Embryonic facial prominence (tissue), 1 donor: ENCODE results near the gene ZCWPW2.

Source experiments
- DNase-seq: peaks from one replicate; pipeline ENCODE4 v3.0.0-alpha.2; 2016; ENCODE audit errors: extremely low spot score

Gene ZCWPW2

DNA sequence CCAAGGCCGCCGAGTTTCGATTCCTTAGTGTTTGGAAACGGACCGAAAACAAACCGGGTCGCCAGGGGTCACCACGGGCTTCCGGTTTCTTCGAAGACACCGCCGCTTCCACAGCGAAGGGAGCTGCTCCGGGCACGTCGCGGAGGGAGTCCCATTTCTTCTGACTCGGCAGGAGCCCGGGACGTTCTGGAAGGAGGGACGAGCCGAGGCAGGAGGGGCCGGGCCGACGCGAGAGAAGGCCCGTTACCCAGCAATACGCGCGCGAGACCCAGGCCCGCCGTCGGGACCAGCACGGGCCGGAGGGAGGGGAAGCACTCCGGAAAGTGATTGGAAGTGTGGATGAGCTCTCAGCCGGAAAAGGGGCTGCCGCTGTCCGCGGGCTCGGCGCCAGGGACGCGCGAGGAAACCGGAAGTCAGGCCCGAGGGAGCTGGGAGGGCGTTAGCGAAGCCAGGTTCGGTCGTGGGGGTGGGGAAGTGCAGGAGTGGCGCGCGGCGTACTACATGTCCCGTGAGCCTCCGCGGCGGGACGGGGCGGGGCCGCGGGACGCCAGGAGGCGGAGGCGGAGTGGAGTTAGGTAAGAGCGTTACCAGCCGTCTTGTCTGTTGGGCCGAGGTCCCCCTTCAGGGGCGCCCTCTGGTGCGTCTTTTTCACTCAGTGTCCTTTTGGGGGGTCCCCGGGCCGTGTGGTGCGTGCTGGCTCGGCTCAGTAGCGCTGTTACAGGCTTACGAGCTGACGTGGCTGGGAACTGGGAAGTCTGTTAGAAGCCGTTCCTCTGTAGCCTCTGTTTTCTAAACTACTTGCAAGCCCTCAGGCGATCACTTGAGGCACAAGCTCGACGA, at the start of gene ZCWPW2, which contains the start of gene AZI2:
Gene ZCWPW2, plus strand, starts transcription at position 93 of the 840 bp plus-strand sequence. CDS start 64,348 bp downstream, outside the sequence.
Gene AZI2, minus strand, starts transcription at position 196 of the 840 bp plus-strand sequence. CDS start 8,207 bp downstream, outside the sequence.
- DNase-seq = peak; percentile 96

DNA sequence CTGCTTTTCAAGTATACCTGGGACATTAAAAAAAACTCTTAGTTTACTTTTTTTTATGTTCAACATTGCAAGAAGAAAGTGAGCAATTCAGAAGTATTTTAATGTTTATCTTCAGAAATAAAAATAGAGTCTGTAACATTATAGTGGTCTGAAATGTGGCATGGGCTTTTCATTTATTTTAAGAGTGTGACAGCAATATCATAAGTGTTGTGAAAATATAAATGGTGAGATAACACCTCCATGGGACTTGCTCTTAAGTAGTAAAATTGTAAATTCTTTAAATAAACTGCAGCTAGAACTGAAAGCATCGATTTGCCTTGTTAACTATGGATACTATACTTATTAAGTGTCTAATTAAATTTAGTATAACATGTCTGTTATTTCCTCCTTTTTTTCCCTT, 48.8 kb upstream of the ZCWPW2 start:
- no peak for DNase-seq

GRCh38 chr3:28300345-28300962, 48.1 kb upstream of the ZCWPW2 start:
- no peak for DNase-seq

DNA sequence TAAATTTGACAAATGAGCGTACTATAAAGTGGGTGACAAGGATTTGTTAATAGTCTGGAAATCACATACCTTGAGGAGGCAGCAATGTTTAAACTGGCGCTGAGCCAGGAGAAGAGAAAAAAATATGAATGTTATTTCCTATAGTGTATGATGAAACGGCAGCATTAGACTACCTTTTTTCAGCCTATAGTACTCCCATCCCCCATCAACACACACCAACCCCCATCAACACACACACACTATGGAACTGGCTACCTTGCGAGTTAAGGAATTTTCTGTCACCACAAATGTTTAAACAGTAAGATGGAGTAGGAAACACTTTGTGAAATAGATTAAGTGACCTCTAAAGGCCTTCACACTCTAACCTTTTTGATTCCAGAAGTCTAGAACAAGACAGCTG, 46.8 kb upstream of the ZCWPW2 start:
- no peak for DNase-seq

DNA sequence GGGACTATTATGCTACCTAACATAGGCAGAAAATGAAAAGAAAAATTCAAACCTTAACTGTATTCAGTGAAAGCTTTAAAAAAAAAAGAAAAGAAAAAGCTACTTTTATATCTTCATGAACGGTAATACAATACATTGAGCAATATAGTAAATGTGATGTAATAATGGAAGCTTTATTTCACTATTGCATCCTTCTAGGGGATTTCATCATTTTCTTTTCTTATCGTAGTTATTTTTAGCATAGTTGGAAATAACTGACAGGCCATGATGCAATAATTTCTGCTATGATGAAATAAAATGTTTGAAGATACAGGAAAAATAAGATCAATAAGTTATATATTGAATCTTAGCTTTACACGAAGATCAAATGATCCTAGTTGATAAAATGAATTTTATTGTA, 40.3 kb upstream of the ZCWPW2 start:
- DNase-seq = no peak

DNA sequence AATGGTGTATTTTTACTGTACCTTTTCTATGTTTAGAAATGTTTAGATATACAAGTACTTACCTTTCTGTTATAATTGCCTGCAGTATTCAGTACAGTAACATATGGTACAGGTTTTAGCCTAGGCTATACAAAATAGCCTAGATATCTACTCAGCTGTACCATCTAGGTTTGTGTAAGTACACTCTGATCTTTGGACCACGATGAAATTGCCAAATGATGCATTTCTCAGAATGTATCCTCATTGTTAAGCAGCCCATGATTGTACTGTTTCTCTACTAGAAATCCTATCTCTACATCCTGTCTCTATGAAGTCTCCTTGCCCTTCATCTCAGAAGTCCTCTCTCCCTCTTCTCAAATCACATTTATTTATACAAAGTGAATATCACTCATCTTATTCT, 32.8 kb upstream of the ZCWPW2 start:
- DNase-seq = no peak

- no peak for DNase-seq
These were observed 32.3 kb upstream of the ZCWPW2 start for GRCh38 chr3:28316226-28316625.

- DNase-seq = no peak
These were observed 31.0 kb upstream of the ZCWPW2 start for GRCh38 chr3:28317438-28318022.

- DNase-seq = no peak
These were observed 27.5 kb upstream of the ZCWPW2 start for GRCh38 chr3:28320981-28321380.

- no peak for DNase-seq
These were observed 26.1 kb upstream of the ZCWPW2 start for GRCh38 chr3:28322464-28322863.

- no peak for DNase-seq
These were observed 22.0 kb upstream of the ZCWPW2 start for GRCh38 chr3:28326458-28326926.

DNA sequence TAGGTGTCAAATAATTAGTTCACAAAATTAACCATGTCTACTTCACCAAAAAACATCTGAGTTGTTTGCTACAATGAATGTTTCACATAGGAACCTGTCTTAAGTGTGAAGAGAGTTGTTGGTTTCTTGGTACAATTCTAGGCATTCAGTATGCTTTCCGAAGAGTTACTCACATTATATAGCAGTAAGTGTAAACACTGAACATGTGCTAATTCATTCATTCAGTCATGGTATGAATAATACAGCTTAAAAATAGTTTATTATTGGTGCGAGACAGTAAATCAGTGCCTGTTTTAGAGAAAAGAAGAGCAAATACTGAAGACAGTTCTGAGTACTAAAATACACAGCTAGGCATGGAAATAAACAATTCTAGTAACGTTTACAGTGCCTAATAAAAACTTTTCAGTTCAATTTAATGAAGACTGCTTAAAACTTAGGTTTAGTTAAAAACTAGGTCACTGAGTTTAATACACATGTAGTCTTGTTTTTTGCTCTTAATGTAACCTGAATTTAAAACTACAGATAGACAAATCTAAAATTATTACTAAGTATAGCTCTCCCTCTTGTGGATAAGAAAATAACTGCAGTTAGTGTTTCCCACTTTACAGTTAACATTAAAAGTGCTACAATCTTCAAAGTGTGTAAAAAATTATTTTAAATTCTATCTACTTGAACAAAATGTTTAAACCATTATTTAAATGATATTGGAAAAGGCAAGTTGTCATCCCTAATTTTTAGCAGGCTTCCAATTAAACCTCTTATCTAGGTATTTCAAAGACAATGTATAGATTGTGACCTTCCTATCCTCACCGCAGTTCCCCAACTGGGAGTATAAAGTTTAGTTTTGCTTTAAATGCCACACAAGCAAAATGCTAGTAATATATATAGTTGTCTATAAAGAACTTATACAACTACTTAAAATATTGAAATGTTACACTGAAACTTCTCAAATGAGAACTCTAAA, 20.1 kb upstream of the ZCWPW2 start:
- peak; percentile 48 for DNase-seq

DNA sequence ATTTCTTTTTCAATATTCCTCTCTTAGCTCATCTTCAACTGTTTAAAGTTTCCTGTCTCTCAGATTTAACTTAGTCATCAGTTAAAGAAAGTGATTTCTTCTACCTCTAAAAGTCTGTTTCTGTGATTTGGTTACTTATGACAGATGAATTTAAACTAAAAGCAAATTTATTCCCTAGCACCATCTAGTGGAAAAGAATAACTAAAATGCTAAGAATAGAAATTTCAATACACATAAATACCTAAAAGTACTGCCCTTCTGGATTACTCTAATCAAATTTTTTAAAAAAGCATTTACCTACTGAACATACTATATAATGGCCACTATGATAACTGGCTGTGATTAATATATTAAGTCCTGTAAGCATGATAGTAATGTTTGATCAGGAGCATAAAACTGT, 14.0 kb upstream of the ZCWPW2 start:
- no peak for DNase-seq

GRCh38 chr3:28335246-28335645, 13.3 kb upstream of the ZCWPW2 start:
- no peak for DNase-seq

GRCh38 chr3:28337230-28337629, 11.3 kb upstream of the ZCWPW2 start:
- no peak for DNase-seq

- DNase-seq = no peak
These were observed 5.4 kb upstream of the ZCWPW2 start for GRCh38 chr3:28343144-28343543.

DNA sequence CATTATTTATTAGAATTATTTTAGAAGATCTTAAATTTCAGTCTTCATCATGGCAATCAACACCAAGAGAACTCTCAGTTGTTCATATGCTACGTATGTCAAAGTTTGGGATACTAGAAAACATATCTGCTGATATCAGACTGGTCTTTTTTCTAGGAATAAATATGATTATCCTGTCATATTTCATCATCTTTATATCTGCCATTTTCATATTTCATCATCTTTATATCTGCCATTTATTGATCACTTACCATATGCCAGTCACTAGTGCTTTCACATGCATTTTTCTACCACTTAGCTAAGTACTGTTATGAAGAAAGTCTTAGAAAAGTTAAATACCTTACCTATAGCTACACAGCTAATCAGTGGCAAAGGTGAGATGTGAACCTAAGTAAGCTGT, 2.8 kb upstream of the ZCWPW2 start:
- no peak for DNase-seq

DNA sequence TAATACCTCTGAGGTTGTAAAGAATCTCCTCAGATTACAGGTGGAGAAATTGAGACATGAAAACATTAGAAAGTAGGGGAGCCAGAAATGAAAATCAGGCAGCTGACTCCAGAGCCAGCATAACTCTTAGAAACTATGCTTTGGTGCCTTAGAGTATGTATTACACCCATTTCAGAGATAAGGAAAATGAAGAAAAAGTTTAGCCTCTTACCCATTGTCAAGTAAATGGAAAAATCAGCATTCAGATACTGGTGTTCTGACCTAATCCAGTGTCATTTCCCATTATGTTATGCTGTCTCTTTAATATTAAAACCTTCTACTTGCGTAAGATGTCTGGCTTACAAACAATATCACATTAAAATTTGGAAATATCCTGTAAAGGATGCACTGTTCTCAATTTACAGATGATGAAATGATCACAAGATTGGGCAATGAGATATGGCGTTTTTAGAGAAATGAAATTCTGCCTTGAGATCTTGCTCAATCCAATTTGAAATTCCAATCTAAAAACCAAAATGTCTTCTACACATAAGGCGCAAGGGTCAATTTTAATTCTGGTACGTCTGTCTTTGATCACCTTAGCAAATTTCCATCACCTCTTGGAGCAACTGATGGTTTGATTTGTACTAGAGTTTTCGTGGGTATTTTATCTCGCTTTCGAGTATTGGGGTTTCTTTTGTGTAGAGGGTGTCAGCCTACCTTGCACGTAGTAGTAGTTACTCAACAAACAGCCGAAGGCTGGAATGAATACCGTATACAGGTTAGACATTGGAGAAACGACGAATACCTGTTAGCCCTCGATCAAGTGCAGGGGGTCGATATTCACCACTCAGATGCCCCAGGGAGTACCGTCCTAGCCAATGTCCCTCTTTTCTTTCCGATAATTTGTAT, 902 bp upstream of the ZCWPW2 start:
- DNase-seq = no peak

- no peak for DNase-seq
These were observed 274 bp upstream of the ZCWPW2 start for GRCh38 chr3:28348265-28348628.

DNA sequence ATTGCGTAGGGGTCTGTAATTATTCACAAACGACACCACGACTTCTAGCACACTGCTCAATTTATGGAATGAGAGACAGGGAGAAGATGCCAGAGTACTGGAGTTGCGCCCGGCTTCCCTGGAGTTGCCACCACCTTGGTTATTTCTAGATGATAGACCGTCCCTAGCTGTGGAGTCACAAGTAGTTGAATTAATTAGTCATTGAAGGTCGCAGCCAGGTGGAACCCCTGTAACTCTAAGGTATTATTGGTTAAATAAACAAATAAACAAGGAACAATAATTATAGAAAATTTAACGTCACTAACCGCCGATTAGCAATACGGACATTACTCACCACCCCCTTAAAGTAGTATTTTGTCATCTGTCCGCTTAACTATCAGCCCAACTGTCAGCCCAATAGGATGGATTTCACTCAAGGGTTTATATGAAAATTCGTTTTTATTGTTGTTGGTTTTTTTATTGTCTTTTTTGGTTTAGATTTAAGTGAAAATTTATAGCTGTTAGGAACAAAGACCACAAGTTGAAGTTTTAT, 1.0 kb downstream of the ZCWPW2 start:
- DNase-seq = no peak
